HepG2 (cell line): ENCODE data around the gene GPS2. TPM values are rescaled to one million over a fixed set of nuclear protein-coding genes. Genes with fewer than 3 reads are reported as not detected.

ENCODE experiments used
- ATAC-seq: fragments of 200-7000 bp; cut with Tn5 transposase; 3 replicates; pipeline ENCODE4 v1.9.1; 2020; ENCODE audit warnings: mild to moderate bottlenecking, moderate library complexity
- BruUV-seq: library from RNA; stranded (reverse); fragments of 400-500 nt; replicated peaks from 2 replicates; lab custom pipeline; 2021; lab: Mats Ljungman, UMichigan
- CTCF ChIA-PET: fragments of 300-600 bp; formaldehyde crosslinking; extraction: SDS; loops from one replicate; lab custom pipeline; 2021; ENCODE audit warnings: low total read pairs, inconsistent platforms, low intra/inter-chr PET ratio; lab: Yijun Ruan, JAX
- POLR2A ChIA-PET: fragments of 350-600 bp; sonication (Branson Sonifier 250); formaldehyde crosslinking; loops from one replicate; lab custom pipeline; 2020; ENCODE audit warnings: antibody characterized with exemption, inconsistent platforms; lab: Yijun Ruan, JAX
- DNase-seq: peaks from one replicate; pipeline ENCODE4 v3.0.0-alpha.2; 2015; ENCODE audit warnings: low spot score
- FAIRE-seq: peaks from 3 replicates; lab custom pipeline; 2011; peaks lifted over from hg19 to GRCh38; lab: Jason Lieb, UNC
- H2AFZ ChIP-seq: one replicate; pipeline ENCODE4 v1.6.1; 2011; ENCODE audit warnings: low read length, inconsistent platforms
- H3K27ac ChIP-seq: fragments of 300-600 bp; 3 replicates; pipeline ENCODE4 v1.8.0; 2011; ENCODE audit warnings: mixed run types, mild to moderate bottlenecking, mixed read lengths, low read length, inconsistent platforms; ENCODE audit not compliant: insufficient read depth; ENCODE audit errors: extremely low read length
- H3K27me3 ChIP-seq, 2 experiments: fragments of 200-600 bp in 1 of 2; 2 replicates in 1 of 2; 3 replicates in 1 of 2; pipeline versions ENCODE4 v1.6.0 to v1.8.0; 2011; ENCODE audit warnings: low read length in 2 of 2, mild to moderate bottlenecking in 2 of 2, moderate library complexity in 2 of 2, inconsistent platforms in 1 of 2; ENCODE audit not compliant: insufficient read depth in 2 of 2, control insufficient read depth in 1 of 2
- H3K36me3 ChIP-seq, 2 experiments: fragments of 200-600 bp in 1 of 2; replicated peaks in 1 of 2; 2 replicates in 1 of 2; 3 replicates in 1 of 2; pipeline versions ENCODE4 v1.5.1 to v1.8.0; 2011; ENCODE audit warnings: low read length in 2 of 2, inconsistent platforms in 1 of 2; ENCODE audit not compliant: insufficient read depth in 2 of 2, control insufficient read depth in 1 of 2
- H3K4me1 ChIP-seq: 2 replicates; pipeline ENCODE4 v1.5.1; 2012; ENCODE audit warnings: low read length, inconsistent platforms; ENCODE audit not compliant: insufficient read depth
- H3K4me2 ChIP-seq: 2 replicates; pipeline ENCODE4 v1.6.0; 2011; ENCODE audit warnings: low read depth, low read length, inconsistent platforms
- H3K4me3 ChIP-seq, 3 experiments: fragments of 200-600 bp in 1 of 3; sonication (generic), shearing (Covaris generic) in 1 of 3; replicated peaks in 1 of 3; 2 replicates each; pipeline ENCODE4 v1.5.1; 2011 to 2016; ENCODE audit warnings: low read length in 3 of 3, inconsistent platforms in 2 of 3, low read depth in 2 of 3, mild to moderate bottlenecking in 2 of 3, control low read depth in 1 of 3, mixed read lengths in 1 of 3; ENCODE audit not compliant: insufficient read depth in 1 of 3
- H3K79me2 ChIP-seq: one replicate; pipeline ENCODE4 v1.6.1; 2011; ENCODE audit warnings: low read length, inconsistent platforms; ENCODE audit not compliant: insufficient read depth
- H3K9ac ChIP-seq: 2 replicates; pipeline ENCODE4 v1.6.0; 2011; ENCODE audit warnings: mild to moderate bottlenecking, low read depth, low read length, inconsistent platforms; ENCODE audit not compliant: insufficient read depth
- H3K9me3 ChIP-seq: 2 replicates; pipeline ENCODE4 v1.5.1; 2012; ENCODE audit warnings: mild to moderate bottlenecking, low read length
- H4K20me1 ChIP-seq: 2 replicates; pipeline ENCODE4 v1.6.0; 2011; ENCODE audit warnings: inconsistent platforms, mild to moderate bottlenecking, low read length, moderate library complexity; ENCODE audit not compliant: insufficient read depth
- ARID2 ChIP-seq: sonication (generic); formaldehyde crosslinking; IDR thresholded peaks from 2 replicates; pipeline ENCODE4 v1.8.1; 2022; ENCODE audit warnings: mild to moderate bottlenecking, missing genetic modification reagents, borderline replicate concordance
- CAMTA2 ChIP-seq: sonication (generic); formaldehyde crosslinking; IDR thresholded peaks from 2 replicates; pipeline ENCODE4 v1.4.0; 2020; ENCODE audit warnings: mild to moderate bottlenecking, missing genetic modification reagents, borderline replicate concordance
- CEBPZ ChIP-seq: IDR thresholded peaks from 2 replicates; pipeline ENCODE4 v1.6.1; 2012; ENCODE audit warnings: low read length, improper control_type of control experiment
- FOXC1 ChIP-seq: sonication (generic); formaldehyde crosslinking; IDR thresholded peaks from 2 replicates; pipeline ENCODE4 v1.8.0; 2022; ENCODE audit warnings: mild to moderate bottlenecking, missing genetic modification reagents, borderline replicate concordance
- HNRNPH1 ChIP-seq: fragments of 200-400 bp; formaldehyde crosslinking; optimal IDR thresholded peaks from 2 replicates; pipeline ENCODE3; 2017; ENCODE audit warnings: mild to moderate bottlenecking, low read depth, low read length
- IKZF1 ChIP-seq: fragments of 450-650 bp; IDR thresholded peaks from 2 replicates; pipeline ENCODE4 v1.7.1; 2016
- KLF11 ChIP-seq: IDR thresholded peaks from 2 replicates; pipeline ENCODE4 v1.6.1; 2016; ENCODE audit warnings: missing compliant biosample characterization
- NFE2 ChIP-seq: sonication (generic); formaldehyde crosslinking; IDR thresholded peaks from 2 replicates; pipeline ENCODE4 v1.4.0; 2020; ENCODE audit warnings: missing genetic modification reagents
- SRSF9 ChIP-seq: fragments of 200-400 bp; formaldehyde crosslinking; IDR thresholded peaks from 2 replicates; pipeline ENCODE4 v1.6.1; 2018; ENCODE audit warnings: borderline replicate concordance, mild to moderate bottlenecking, low read depth, low read length; ENCODE audit not compliant: insufficient read depth, poor library complexity, severe bottlenecking
- ZNF687 ChIP-seq: sonication (generic); formaldehyde crosslinking; IDR thresholded peaks from 2 replicates; pipeline ENCODE4 v1.5.1; 2020; ENCODE audit warnings: mild to moderate bottlenecking, missing genetic modification reagents, moderate library complexity
- WGBS: methylation state at CpG from one replicate; pipeline ENCODE4 v1.1.6; 2017; ENCODE audit warnings: low lambda C conversion rate; 5-methylcytosine and 5-hydroxymethylcytosine counted together
- in situ Hi-C: cut with HindIII; loops from 2 replicates; pipeline ENCODE4 v1.10.0; 2017; ENCODE audit warnings: low pct_unique_long_range_greater_than_20kb; ENCODE audit not compliant: extremely low pct_ligation_motif_present
- intact Hi-C: fragments of 100-400 bp; cut with micrococcal nuclease; formaldehyde crosslinking; loops from one replicate; pipeline ENCODE4 v1.10.0; 2022; ENCODE audit not compliant: unreplicated experiment
- polyA plus RNA-seq, 8 experiments: library from polyadenylated mRNA; depleted of rRNA in 3 of 8; stranded (reverse) in 7 of 8; unstranded in 1 of 8; fragments of >200 nt; fragmentation: Illumina TruSeq in 4 of 8; extraction: Trizol in 4 of 8; gene quantifications; 2 replicates each; pipeline versions ENCODE4 v1.2.1 to v1.2.3, GENCODE V29; 2011 to 2016; ENCODE audit warnings: low read depth in 4 of 8, missing spikeins in 1 of 8, mixed read lengths in 1 of 8; ENCODE audit not compliant: insufficient read depth in 1 of 8
- total RNA-seq, 5 experiments: library from RNA; depleted of rRNA; stranded (reverse); fragments of >200 nt; fragmentation: Illumina TruSeq; extraction: Trizol; gene quantifications; 2 replicates each; pipeline ENCODE4 v1.2.3, GENCODE V29; 2016; ENCODE audit warnings: low read depth in 1 of 5

Gene GPS2
- total and polyA plus RNA-seq, 2 of the 13 experiments (the other 11 are each of a cell fraction or from before 2014, with no cell fraction given): 58.0 to 59.4 TPM

DNA sequence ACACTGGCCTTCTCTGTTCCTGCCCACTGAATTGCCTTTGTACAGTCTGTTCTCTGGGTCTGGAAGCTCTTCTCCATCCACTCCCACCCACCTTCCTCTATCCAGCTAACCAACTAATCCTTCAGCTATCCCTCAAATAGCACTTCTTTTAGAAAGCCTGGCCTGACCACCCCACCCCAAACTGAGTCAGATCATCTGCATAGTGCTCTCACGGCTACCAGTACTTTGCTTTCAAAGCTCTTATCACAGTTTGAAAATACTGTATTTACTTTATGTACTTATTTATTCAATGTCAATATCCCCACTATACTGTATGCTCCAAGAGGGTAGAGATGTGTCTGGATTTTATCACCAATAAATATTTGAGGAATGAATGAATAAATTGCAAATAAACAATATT, 48.4 kb downstream of the GPS2 start:
- Histone ChIP-seq H3K79me2 (no peaks in the 10 kb centered on the region), H3K9ac (no peak overlapping the region), H3K36me3 (no peaks in the 10 kb centered on the region), H3K4me3 (no peak overlapping the region), H3K27me3 (no peaks in the 10 kb centered on the region), H2AFZ (no peak overlapping the region), H3K9me3 (no peaks in the 10 kb centered on the region), H3K4me1 (peaks cover 62% of the 10 kb centered on the region), H3K4me2 (peak overlapping the region; percentile 32; the same call in 1 of the 2 replicates), H3K27ac (no peak overlapping the region), H4K20me1 (no peaks in the 10 kb centered on the region)
- WGBS: 0% methylated on average over 1 of the region's 1 CpG
- intact Hi-C loops (no loop called here), in situ Hi-C loops (no loop called here)
- ChIA-PET CTCF (no interaction called here), POLR2A (interaction anchor here (0.8 to 3.2 kb wide), 10 partner anchors 8 to 348 kb away, joined by 3 to 26 read pairs (median 4); partner anchors contain the start of genes ACADVL, CTDNEP1, DLG4 and DVL2)
- ATAC-seq (peak; percentile 25; the same call in 1 of the 3 replicates), FAIRE-seq (no peak), DNase-seq (no peak)
- no TSS peak for BruUV-seq
- TF ChIP-seq HNRNPH1: no peak
- no peak for TF ChIP-seq NFE2 (CRISPR knock-in tag)

DNA sequence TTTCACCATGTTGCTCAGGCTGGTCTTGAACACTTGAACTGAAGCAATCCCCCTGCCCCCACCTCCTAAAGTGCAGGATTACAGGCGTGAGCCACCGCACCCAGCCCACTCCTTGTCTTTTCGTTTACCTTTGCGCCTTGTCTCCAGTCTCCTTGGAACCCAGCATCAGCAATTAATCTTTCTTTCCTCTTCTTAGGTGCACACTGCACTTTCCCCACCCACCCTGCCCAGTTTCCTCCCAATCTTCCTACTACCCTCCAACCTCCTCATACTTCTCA, 51.4 kb downstream of the GPS2 start:
- peak overlapping the region; percentile 64 for H3K27ac ChIP-seq
- WGBS: 85% methylated on average over 4 of the region's 4 CpGs
- no peaks in the 10 kb centered on the region for H3K36me3 ChIP-seq
- no peaks in the 10 kb centered on the region for H4K20me1 ChIP-seq
- no peaks in the 10 kb centered on the region for H3K27me3 ChIP-seq
- in situ Hi-C loops (no loop called here), intact Hi-C loops (no loop called here)
- BruUV-seq: no TSS peak
- no peak overlapping the region for H2AFZ ChIP-seq
- no peak overlapping the region for H3K9ac ChIP-seq
- ChIA-PET CTCF (no interaction called here), POLR2A (interaction anchor here (0.8 to 3.2 kb wide), 6 partner anchors 10 to 140 kb away, joined by 3 to 26 read pairs (median 10); partner anchors contain the start of genes CTDNEP1, DVL2, ELP5 and GABARAP)
- FAIRE-seq: no peak
- H3K4me2 ChIP-seq: no peak overlapping the region
- peaks cover 59% of the 10 kb centered on the region for H3K4me1 ChIP-seq
- TF ChIP-seq CEBPZ: no peak
- TF ChIP-seq ARID2 (CRISPR knock-in tag): no peak
- TF ChIP-seq FOXC1: 0 out of 2 replicates have a peak, but pooled peaks have one; percentile 1
- TF ChIP-seq ZNF687: no peak
- no peak for TF ChIP-seq CAMTA2 (CRISPR knock-in tag)
- no peak for TF ChIP-seq IKZF1
- TF ChIP-seq SRSF9: no peak
- no peak for TF ChIP-seq KLF11 (CRISPR knock-in tag)
- H3K79me2 ChIP-seq: no peaks in the 10 kb centered on the region
- ATAC-seq: no peak
- H3K9me3 ChIP-seq: no peaks in the 10 kb centered on the region
- H3K4me3 ChIP-seq: no peak overlapping the region
- DNase-seq: no peak
